Glutamatergic neuron (in vitro differentiated cells): ENCODE results near the gene C11orf65. TPM values are rescaled to one million over a fixed set of nuclear protein-coding genes. Genes with fewer than 3 reads are reported as not detected.

Experiments used
- DNase-seq: peaks from one replicate; pipeline ENCODE4 v3.0.0; 2022
- H3K27ac Mint-ChIP-seq: one replicate; pipeline ENCODE4 v1.8.0; 2020; ENCODE audit warnings: mild to moderate bottlenecking, mixed read lengths, inconsistent platforms; ENCODE audit not compliant: unreplicated experiment
- H3K27me3 Mint-ChIP-seq: one replicate; pipeline ENCODE4 v1.8.0; 2020; ENCODE audit warnings: mild to moderate bottlenecking, moderate library complexity, mixed read lengths, inconsistent platforms; ENCODE audit not compliant: unreplicated experiment
- H3K36me3 Mint-ChIP-seq: one replicate; pipeline ENCODE4 v1.8.0; 2020; ENCODE audit warnings: mild to moderate bottlenecking, mixed read lengths, inconsistent platforms; ENCODE audit not compliant: unreplicated experiment
- H3K4me1 Mint-ChIP-seq: one replicate; pipeline ENCODE4 v1.8.0; 2020; ENCODE audit warnings: mild to moderate bottlenecking, low read depth, mixed read lengths, inconsistent platforms; ENCODE audit not compliant: unreplicated experiment
- H3K4me3 Mint-ChIP-seq: one replicate; pipeline ENCODE4 v1.8.0; 2020; ENCODE audit warnings: mild to moderate bottlenecking, mixed read lengths, inconsistent platforms; ENCODE audit not compliant: unreplicated experiment
- H3K9me3 Mint-ChIP-seq: one replicate; pipeline ENCODE4 v1.8.0; 2020; ENCODE audit warnings: mild to moderate bottlenecking, moderate library complexity, mixed read lengths, inconsistent platforms; ENCODE audit not compliant: unreplicated experiment
- CTCF ChIP-seq: fragments of 200-600 bp; sonication (generic); IDR thresholded peaks from one replicate; pipeline ENCODE4 v1.5.0; 2021; ENCODE audit not compliant: partially characterized antibody, unreplicated experiment
- total RNA-seq: library from RNA; stranded (reverse); fragmentation: NEBNext Ultra II Directional; extraction: Animal tissue kit (Norgen Biotek cat#: 25700); gene quantifications from one replicate; pipeline ENCODE4 v1.2.1, GENCODE V29; 2021; ENCODE audit not compliant: unreplicated experiment

The C11orf65 gene
- total RNA-seq, 1 donor from 2014 or later = 0.54 TPM

GRCh38 chr11:108370990-108371389 is 96.3 kb downstream of the C11orf65 start:
- no peaks in the 10 kb centered on the region for H3K4me1 Mint-ChIP-seq
- no peaks in the 10 kb centered on the region for H3K27me3 Mint-ChIP-seq
- H3K27ac Mint-ChIP-seq = no peak overlapping the region
- TF ChIP-seq CTCF = no peak
- peaks cover 3% of the 10 kb centered on the region for H3K9me3 Mint-ChIP-seq
- no peak for DNase-seq
- H3K4me3 Mint-ChIP-seq = no peak overlapping the region
- H3K36me3 Mint-ChIP-seq = peaks cover 17% of the 10 kb centered on the region

- Mint-ChIP-seq H3K9me3 (peaks cover 3% of the 10 kb centered on the region), H3K27me3 (no peaks in the 10 kb centered on the region), H3K4me1 (no peaks in the 10 kb centered on the region), H3K27ac (no peak overlapping the region), H3K36me3 (peaks cover 17% of the 10 kb centered on the region), H3K4me3 (no peak overlapping the region)
- no peak for DNase-seq
- no peak for TF ChIP-seq CTCF
Measured at GRCh38 chr11:108370315-108370714, 97.0 kb downstream of the C11orf65 start.

- Mint-ChIP-seq H3K4me3 (no peak overlapping the region), H3K9me3 (peaks cover 3% of the 10 kb centered on the region), H3K27me3 (no peaks in the 10 kb centered on the region), H3K4me1 (no peaks in the 10 kb centered on the region), H3K27ac (no peak overlapping the region), H3K36me3 (peaks cover 17% of the 10 kb centered on the region)
- TF ChIP-seq CTCF = no peak
- no peak for DNase-seq
Measured at GRCh38 chr11:108369064-108369463, 98.3 kb downstream of the C11orf65 start.

- no peak overlapping the region for H3K4me3 Mint-ChIP-seq
- DNase-seq = no peak
- no peak for TF ChIP-seq CTCF
- H3K9me3 Mint-ChIP-seq = peaks cover under 1% of the 10 kb centered on the region
- H3K27me3 Mint-ChIP-seq = no peaks in the 10 kb centered on the region
- peaks cover 14% of the 10 kb centered on the region for H3K36me3 Mint-ChIP-seq
- no peak overlapping the region for H3K27ac Mint-ChIP-seq
- no peaks in the 10 kb centered on the region for H3K4me1 Mint-ChIP-seq
Measured at GRCh38 chr11:108368134-108368533, 99.2 kb downstream of the C11orf65 start.

GRCh38 chr11:108364159-108364558 is 103.2 kb downstream of the C11orf65 start:
- no peak for DNase-seq
- peaks cover 2% of the 10 kb centered on the region for H3K27me3 Mint-ChIP-seq
- no peak overlapping the region for H3K4me3 Mint-ChIP-seq
- no peaks in the 10 kb centered on the region for H3K4me1 Mint-ChIP-seq
- H3K27ac Mint-ChIP-seq = no peak overlapping the region
- no peak for TF ChIP-seq CTCF
- no peaks in the 10 kb centered on the region for H3K36me3 Mint-ChIP-seq
- no peaks in the 10 kb centered on the region for H3K9me3 Mint-ChIP-seq
